IMR-90 (cell line): Measurements from ENCODE around the gene SLC26A8. TPM values are rescaled to one million over a fixed set of nuclear protein-coding genes. Genes with fewer than 3 reads are reported as not detected.
A peak's percentile ranks its signal among the peaks of the same experiment; 100 is the strongest.

Source experiments
- ATAC-seq: fragments of 200-7000 bp; cut with Tn5 transposase; 2 replicates; pipeline ENCODE4 v1.9.1; 2020; ENCODE audit warnings: low read depth, mild to moderate bottlenecking, moderate library complexity
- BruUV-seq: library from RNA; stranded (reverse); fragments of 400-500 nt; replicated peaks from 2 replicates; lab custom pipeline; 2021; lab: Mats Ljungman, UMichigan
- CTCF ChIA-PET: fragments of 300-600 bp; formaldehyde crosslinking; extraction: SDS; loops from one replicate; lab custom pipeline; 2021; ENCODE audit warnings: antibody characterized with exemption; lab: Yijun Ruan, JAX
- POLR2A ChIA-PET: fragments of 300-600 bp; sonication (Branson Sonifier 250); formaldehyde crosslinking; loops from one replicate; lab custom pipeline; 2022; ENCODE audit warnings: antibody characterized with exemption; ENCODE audit not compliant: unreplicated experiment; lab: Charles Lee
- DNase-seq: peaks from one replicate; pipeline ENCODE4 v3.0.0; 2013
- H2AFZ ChIP-seq: replicated peaks from 2 replicates; pipeline ENCODE3; 2013; ENCODE audit warnings: low read length, mild to moderate bottlenecking; ENCODE audit not compliant: poor library complexity
- H2AK5ac ChIP-seq: 2 replicates; pipeline ENCODE4 v1.6.1; 2013; ENCODE audit warnings: low read depth, low read length, inconsistent platforms
- H2AK9ac ChIP-seq: replicated peaks from 2 replicates; pipeline ENCODE3; 2013; ENCODE audit warnings: mild to moderate bottlenecking, low read depth, low read length, moderate library complexity; ENCODE audit not compliant: poor library complexity
- H2BK120ac ChIP-seq: 2 replicates; pipeline ENCODE4 v1.6.1; 2013; ENCODE audit warnings: low read depth, low read length, inconsistent platforms
- H2BK15ac ChIP-seq: 3 replicates; pipeline ENCODE4 v1.6.1; 2013; ENCODE audit warnings: low read depth, low read length, inconsistent platforms
- H2BK20ac ChIP-seq: 2 replicates; pipeline ENCODE4 v1.6.1; 2013; ENCODE audit warnings: low read depth, mild to moderate bottlenecking, inconsistent platforms, low read length, moderate library complexity
- H2BK5ac ChIP-seq: 2 replicates; pipeline ENCODE4 v1.6.1; 2013; ENCODE audit warnings: mild to moderate bottlenecking, low read depth, low read length, inconsistent platforms; ENCODE audit not compliant: poor library complexity, severe bottlenecking
- H3K14ac ChIP-seq: replicated peaks from 2 replicates; pipeline ENCODE4 v1.6.1; 2013; ENCODE audit warnings: low read depth, low read length, inconsistent platforms
- H3K18ac ChIP-seq: 2 replicates; pipeline ENCODE4 v1.6.1; 2013; ENCODE audit warnings: low read depth, low read length, control low read depth
- H3K23ac ChIP-seq: 2 replicates; pipeline ENCODE4 v1.6.1; 2013; ENCODE audit warnings: low read depth, low read length, inconsistent platforms
- H3K27ac ChIP-seq: 2 replicates; pipeline ENCODE4 v1.5.1; 2013; ENCODE audit warnings: mild to moderate bottlenecking, control low read depth, low read length; ENCODE audit not compliant: insufficient read depth
- H3K27me3 ChIP-seq: 2 replicates; pipeline ENCODE4 v1.6.1; 2013; ENCODE audit warnings: low read length; ENCODE audit not compliant: control insufficient read depth, insufficient read depth
- H3K36me3 ChIP-seq: 2 replicates; pipeline ENCODE4 v1.6.1; 2013; ENCODE audit warnings: low read length, mixed read lengths; ENCODE audit not compliant: control insufficient read depth, insufficient read depth
- H3K4ac ChIP-seq: 2 replicates; pipeline ENCODE4 v1.6.1; 2013; ENCODE audit warnings: low read depth, low read length, inconsistent platforms
- H3K4me1 ChIP-seq: 2 replicates; pipeline ENCODE4 v1.6.1; 2013; ENCODE audit warnings: low read length, mixed read lengths; ENCODE audit not compliant: control insufficient read depth, insufficient read depth
- H3K4me2 ChIP-seq: 2 replicates; pipeline ENCODE4 v1.6.1; 2013; ENCODE audit warnings: low read depth, mild to moderate bottlenecking, control low read depth, low read length, moderate library complexity
- H3K4me3 ChIP-seq: 2 replicates; pipeline ENCODE4 v1.5.1; 2013; ENCODE audit warnings: low read depth, mild to moderate bottlenecking, control low read depth, low read length, moderate library complexity; ENCODE audit not compliant: insufficient read depth
- H3K56ac ChIP-seq: 2 replicates; pipeline ENCODE4 v1.6.1; 2013; ENCODE audit warnings: low read length, inconsistent platforms; ENCODE audit not compliant: insufficient read depth; ENCODE audit errors: extremely low read depth
- H3K79me1 ChIP-seq, 2 experiments: 2 replicates each; pipeline ENCODE4 v1.6.1; 2013; ENCODE audit warnings: low read length in 2 of 2, inconsistent platforms in 1 of 2, low read depth in 1 of 2
- H3K9ac ChIP-seq: 2 replicates; pipeline ENCODE4 v1.6.1; 2013; ENCODE audit warnings: low read depth, low read length, control low read depth
- H3K9me1 ChIP-seq: 2 replicates; pipeline ENCODE4 v1.6.1; 2013; ENCODE audit warnings: low read length, inconsistent platforms; ENCODE audit not compliant: insufficient read depth
- H3K9me3 ChIP-seq: 2 replicates; pipeline ENCODE4 v1.6.1; 2013; ENCODE audit warnings: low read length; ENCODE audit not compliant: control insufficient read depth, insufficient read depth
- H4K20me1 ChIP-seq: 2 replicates; pipeline ENCODE4 v1.6.1; 2013; ENCODE audit warnings: low read length, inconsistent platforms; ENCODE audit not compliant: insufficient read depth
- H4K5ac ChIP-seq: 2 replicates; pipeline ENCODE4 v1.6.1; 2013; ENCODE audit warnings: mild to moderate bottlenecking, low read depth, low read length, control low read depth
- H4K8ac ChIP-seq, 2 experiments: 2 replicates each; pipeline ENCODE4 v1.6.1; 2013; ENCODE audit warnings: low read depth in 2 of 2, low read length in 2 of 2, control low read depth in 1 of 2, inconsistent platforms in 1 of 2
- H4K91ac ChIP-seq: 2 replicates; pipeline ENCODE4 v1.6.1; 2013; ENCODE audit warnings: low read depth, low read length, inconsistent platforms; ENCODE audit not compliant: insufficient read depth
- CHD1 ChIP-seq: IDR thresholded peaks from 2 replicates; pipeline ENCODE4 v1.6.1; 2012; ENCODE audit warnings: low read depth, low read length, improper control_type of control experiment
- MAFK ChIP-seq: IDR thresholded peaks from 2 replicates; pipeline ENCODE4 v1.6.1; 2012; ENCODE audit warnings: low read depth, low read length, improper control_type of control experiment
- POLR2A ChIP-seq: IDR thresholded peaks from 2 replicates; pipeline ENCODE4 v1.6.1; 2012; ENCODE audit warnings: mild to moderate bottlenecking, low read depth, low read length
- RCOR1 ChIP-seq: IDR thresholded peaks from 2 replicates; pipeline ENCODE4 v1.6.1; 2012; ENCODE audit warnings: mild to moderate bottlenecking, low read length, improper control_type of control experiment; ENCODE audit not compliant: insufficient replicate concordance
- SMC3 ChIP-seq: fragments of 150-350 bp; IDR thresholded peaks from 2 replicates; pipeline ENCODE4 v1.6.1; 2016; ENCODE audit warnings: low read depth, mild to moderate bottlenecking, antibody characterized with exemption, low read length, moderate library complexity
- WGBS, 2 experiments: methylation state at CpG; one replicate each; pipeline versions ENCODE4 v1.1.5 to v1.1.7; 2013; ENCODE audit warnings: missing lambda C conversion rate in 2 of 2; ENCODE audit not compliant: insufficient read length in 1 of 2; ENCODE audit errors: extremely low coverage in 2 of 2; 5-methylcytosine and 5-hydroxymethylcytosine counted together
- dilution Hi-C: fragments of 300-500 bp; cut with HindIII; formaldehyde crosslinking; loops from one replicate; pipeline ENCODE4 v1.14.3; 2018; ENCODE audit warnings: low sequenced_read_pairs; ENCODE audit not compliant: unreplicated experiment
- in situ Hi-C: fragments of 300-500 bp; cut with MboI; formaldehyde crosslinking; loops from 3 replicates; pipeline ENCODE4 v1.14.3; 2019; ENCODE audit warnings: low sequenced_read_pairs, inconsistent platforms, mixed read lengths
- intact Hi-C: fragments of 100-400 bp; cut with micrococcal nuclease; formaldehyde crosslinking; loops from 2 replicates; pipeline ENCODE4 v1.10.0; 2022
- polyA plus RNA-seq, 3 experiments: library from polyadenylated mRNA; depleted of rRNA; stranded (reverse); fragments of >200 nt; gene quantifications; 2 replicates each; pipeline ENCODE4 v1.2.3, GENCODE V29; 2012; ENCODE audit warnings: low replicate concordance in 1 of 3
- total RNA-seq: library from RNA; depleted of rRNA; stranded (reverse); fragments of >200 nt; gene quantifications from 2 replicates; pipeline ENCODE4 v1.2.3, GENCODE V29; 2012
- TF ChIP-seq, protein P1 (sequence below): conservative IDR thresholded peaks from 2 replicates; pipeline ENCODE4 v1.5.1; 2012; ENCODE audit warnings: mild to moderate bottlenecking, low read depth, low read length, improper control_type of control experiment

The SLC26A8 gene
- total and polyA plus RNA-seq, 2 of the 4 experiments (the other 2 are of a cell fraction): 0.07 TPM; not detected in 1

DNA sequence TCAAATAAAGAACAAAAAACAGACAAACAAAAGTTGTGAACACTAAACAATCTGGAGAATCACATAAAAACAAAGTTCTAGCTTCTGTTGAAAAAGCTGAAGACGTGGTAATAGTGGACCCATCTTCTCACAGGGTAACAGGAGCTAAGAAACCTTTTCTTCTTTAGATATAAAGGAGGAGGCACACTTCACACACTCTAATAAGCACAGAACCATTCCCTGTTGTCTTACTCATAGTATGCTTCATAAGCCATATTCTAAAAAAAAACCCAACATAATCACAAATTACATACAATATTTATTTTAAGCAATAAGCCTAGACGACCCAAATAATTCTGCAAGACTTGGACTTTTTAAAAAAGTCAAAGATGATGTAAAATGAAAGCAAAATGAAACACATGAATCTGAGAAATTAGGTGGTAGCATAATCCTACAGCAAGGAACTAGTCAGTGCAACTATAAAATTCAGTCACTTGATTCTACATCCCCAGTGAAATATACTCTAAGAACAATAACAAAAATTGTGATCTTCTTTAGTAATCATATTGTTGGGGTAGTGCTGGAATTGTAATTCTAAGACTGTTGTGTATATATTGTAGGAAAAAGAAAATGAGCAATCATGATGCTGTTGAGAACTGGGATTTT lies 119.2 kb downstream of the SLC26A8 start:
- H3K9me1 ChIP-seq: peaks cover 3% of the 10 kb centered on the region; the same call in 1 of the 2 replicates
- no peak overlapping the region for H2AFZ ChIP-seq
- H3K27ac ChIP-seq: no peak overlapping the region
- no CpG with 5 or more reads among the region's 2 CpGs for WGBS, 2 experiments
- H2BK20ac ChIP-seq: no peak overlapping the region
- no peak overlapping the region for H3K18ac ChIP-seq
- H3K9me3 ChIP-seq: peaks cover 2% of the 10 kb centered on the region; the same call in 1 of the 2 replicates
- no peak overlapping the region for H4K8ac ChIP-seq
- dilution Hi-C loops (no loop called here), in situ Hi-C loops (no loop called here), intact Hi-C loops (no loop called here)
- peaks cover 7% of the 10 kb centered on the region; the same call in 1 of the 2 replicates for H4K20me1 ChIP-seq
- BruUV-seq: no TSS peak
- ChIA-PET POLR2A (no interaction called here), CTCF (no interaction called here)
- H4K91ac ChIP-seq: no peak overlapping the region
- no peak overlapping the region for H3K56ac ChIP-seq
- H4K5ac ChIP-seq: no peak overlapping the region
- no peak overlapping the region for H2AK9ac ChIP-seq
- H3K4me3 ChIP-seq: no peak overlapping the region
- H2BK15ac ChIP-seq: no peak overlapping the region
- no peak overlapping the region; the same call in 1 of the 2 replicates for H3K23ac ChIP-seq
- H2AK5ac ChIP-seq: no peak overlapping the region
- no peak overlapping the region for H3K4ac ChIP-seq
- H3K14ac ChIP-seq: no peak overlapping the region
- ATAC-seq (peak; percentile 53; the same call in 1 of the 2 replicates), DNase-seq (peak; percentile 13)
- H3K4me1 ChIP-seq: peaks cover 5% of the 10 kb centered on the region
- H3K36me3 ChIP-seq: peaks cover 13% of the 10 kb centered on the region
- H3K79me1 ChIP-seq: peaks cover 39 to 77% of the 10 kb centered on the region in 2 experiments
- H2BK120ac ChIP-seq: no peak overlapping the region
- TF ChIP-seq POLR2A (no peak), MAFK (no peak), SMC3 (no peak), CHD1 (no peak), RCOR1 (no peak)
- TF ChIP-seq, protein P1, sequence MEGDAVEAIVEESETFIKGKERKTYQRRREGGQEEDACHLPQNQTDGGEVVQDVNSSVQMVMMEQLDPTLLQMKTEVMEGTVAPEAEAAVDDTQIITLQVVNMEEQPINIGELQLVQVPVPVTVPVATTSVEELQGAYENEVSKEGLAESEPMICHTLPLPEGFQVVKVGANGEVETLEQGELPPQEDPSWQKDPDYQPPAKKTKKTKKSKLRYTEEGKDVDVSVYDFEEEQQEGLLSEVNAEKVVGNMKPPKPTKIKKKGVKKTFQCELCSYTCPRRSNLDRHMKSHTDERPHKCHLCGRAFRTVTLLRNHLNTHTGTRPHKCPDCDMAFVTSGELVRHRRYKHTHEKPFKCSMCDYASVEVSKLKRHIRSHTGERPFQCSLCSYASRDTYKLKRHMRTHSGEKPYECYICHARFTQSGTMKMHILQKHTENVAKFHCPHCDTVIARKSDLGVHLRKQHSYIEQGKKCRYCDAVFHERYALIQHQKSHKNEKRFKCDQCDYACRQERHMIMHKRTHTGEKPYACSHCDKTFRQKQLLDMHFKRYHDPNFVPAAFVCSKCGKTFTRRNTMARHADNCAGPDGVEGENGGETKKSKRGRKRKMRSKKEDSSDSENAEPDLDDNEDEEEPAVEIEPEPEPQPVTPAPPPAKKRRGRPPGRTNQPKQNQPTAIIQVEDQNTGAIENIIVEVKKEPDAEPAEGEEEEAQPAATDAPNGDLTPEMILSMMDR: no peak
- H2BK5ac ChIP-seq: no peak overlapping the region
- 0 out of 2 replicates have a peak overlapping the region, but pooled peaks have one; percentile 34 for H3K4me2 ChIP-seq
- H3K9ac ChIP-seq: no peak overlapping the region
- H3K27me3 ChIP-seq: no peaks in the 10 kb centered on the region
